ENCODE measurements around the gene TBC1D32.

TBC1D32 gene

DNA sequence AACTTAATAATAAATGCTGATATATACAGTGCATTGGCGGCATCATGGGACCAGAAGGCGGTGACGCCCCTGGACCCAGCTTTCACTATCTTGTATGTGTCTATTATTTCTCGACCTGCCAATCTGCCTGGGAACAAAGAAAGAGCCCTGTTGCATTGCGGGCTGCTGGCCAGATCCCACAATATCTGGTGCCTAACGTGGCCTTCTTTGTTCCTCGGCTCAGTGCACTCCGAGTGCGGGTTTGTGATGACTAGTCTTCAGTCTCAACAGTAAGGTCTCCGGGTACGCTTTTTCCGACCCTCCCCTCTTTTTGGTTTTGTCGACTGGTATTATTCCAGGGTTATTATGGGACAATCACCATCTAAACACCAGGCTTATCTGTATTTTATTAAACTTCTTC is 291.5 kb downstream of the TBC1D32 start:
- TF ChIP-seq, protein P1, sequence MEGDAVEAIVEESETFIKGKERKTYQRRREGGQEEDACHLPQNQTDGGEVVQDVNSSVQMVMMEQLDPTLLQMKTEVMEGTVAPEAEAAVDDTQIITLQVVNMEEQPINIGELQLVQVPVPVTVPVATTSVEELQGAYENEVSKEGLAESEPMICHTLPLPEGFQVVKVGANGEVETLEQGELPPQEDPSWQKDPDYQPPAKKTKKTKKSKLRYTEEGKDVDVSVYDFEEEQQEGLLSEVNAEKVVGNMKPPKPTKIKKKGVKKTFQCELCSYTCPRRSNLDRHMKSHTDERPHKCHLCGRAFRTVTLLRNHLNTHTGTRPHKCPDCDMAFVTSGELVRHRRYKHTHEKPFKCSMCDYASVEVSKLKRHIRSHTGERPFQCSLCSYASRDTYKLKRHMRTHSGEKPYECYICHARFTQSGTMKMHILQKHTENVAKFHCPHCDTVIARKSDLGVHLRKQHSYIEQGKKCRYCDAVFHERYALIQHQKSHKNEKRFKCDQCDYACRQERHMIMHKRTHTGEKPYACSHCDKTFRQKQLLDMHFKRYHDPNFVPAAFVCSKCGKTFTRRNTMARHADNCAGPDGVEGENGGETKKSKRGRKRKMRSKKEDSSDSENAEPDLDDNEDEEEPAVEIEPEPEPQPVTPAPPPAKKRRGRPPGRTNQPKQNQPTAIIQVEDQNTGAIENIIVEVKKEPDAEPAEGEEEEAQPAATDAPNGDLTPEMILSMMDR (IDR thresholded peaks at IDR 0.05; ENCODE audit: low read depth, low read length), result no peak
- no peak for DNase-seq (ENCODE audit: extremely low read depth, low read depth)

DNA sequence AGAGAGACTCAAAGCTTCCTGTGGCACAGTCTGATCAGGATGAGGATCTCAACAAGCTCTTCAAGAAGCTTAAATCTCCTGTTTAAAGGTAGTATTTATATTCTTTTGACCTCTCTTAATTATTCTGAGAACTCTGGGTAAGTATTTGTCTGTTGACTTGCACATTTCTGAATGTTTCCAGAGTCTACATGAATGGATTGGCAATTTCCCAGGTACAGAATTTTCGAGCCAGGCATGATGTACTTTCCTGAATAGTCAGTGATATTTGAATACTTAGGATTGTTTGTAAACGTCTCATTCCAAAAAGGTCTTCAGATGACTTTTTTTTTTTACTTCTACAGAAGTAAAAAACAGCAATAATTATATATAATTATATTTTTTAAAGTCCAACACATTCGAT is 293.4 kb downstream of the TBC1D32 start:
- DNase-seq (ENCODE audit: extremely low read depth, low read depth), result no peak
- TF ChIP-seq, protein P1 (IDR thresholded peaks at IDR 0.05; ENCODE audit: low read depth, low read length), result no peak

DNA sequence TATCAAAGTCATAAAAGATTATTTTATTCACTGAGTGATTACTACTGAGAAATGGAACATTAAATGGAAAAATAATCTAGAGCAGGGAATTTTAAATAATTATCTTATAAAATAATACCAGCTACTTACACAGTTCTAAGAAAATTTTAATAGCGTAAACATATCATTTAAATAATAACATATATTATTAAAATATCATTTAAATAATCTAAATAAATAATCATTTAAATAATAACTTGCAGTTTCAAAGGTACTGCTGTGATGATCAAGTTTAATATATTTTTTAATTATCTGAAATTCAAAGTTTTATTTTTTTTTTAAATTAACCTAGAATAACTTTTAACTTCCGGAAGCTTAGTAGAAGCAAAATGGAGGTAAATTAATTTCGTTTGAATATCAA is 301.2 kb downstream of the TBC1D32 start:
- TF ChIP-seq, protein P1 (IDR thresholded peaks at IDR 0.05; ENCODE audit: low read depth, low read length), result no peak

DNA sequence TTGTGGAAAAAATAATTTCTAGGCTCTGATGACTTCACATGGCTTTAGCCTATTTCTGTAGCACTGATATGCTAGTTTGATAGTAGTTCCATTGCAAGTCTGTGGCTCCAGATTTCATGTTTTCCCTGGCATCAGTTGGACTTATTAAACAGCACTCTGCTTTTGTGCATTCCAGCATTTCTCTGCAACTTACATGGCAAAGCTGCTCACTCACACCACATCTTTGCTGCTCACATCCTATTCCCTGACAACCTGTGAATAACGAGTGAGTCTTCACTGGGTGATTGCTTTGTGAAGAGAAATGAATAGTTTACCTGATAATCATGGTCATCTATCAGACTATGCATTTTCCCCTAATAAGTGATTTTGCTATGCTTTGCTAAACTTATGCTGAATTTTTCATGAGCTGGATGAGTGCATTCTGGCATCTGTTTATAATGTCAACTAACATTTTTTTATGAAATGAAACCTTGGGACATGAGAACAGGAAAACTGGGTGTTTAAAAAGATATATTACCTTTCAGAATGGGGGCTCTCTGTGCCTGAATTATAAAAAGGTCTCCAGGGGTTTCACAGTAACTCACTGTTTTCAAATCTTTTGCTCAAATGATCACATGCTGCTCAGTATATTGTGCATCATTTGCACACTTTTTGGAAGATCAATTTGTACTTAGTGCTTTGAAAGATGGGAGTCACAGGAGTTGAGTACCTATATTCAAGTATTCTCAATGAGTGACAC is 301.8 kb downstream of the TBC1D32 start:
- no peak for DNase-seq (ENCODE audit: extremely low read depth, low read depth)
- TF ChIP-seq, protein P1 (IDR thresholded peaks at IDR 0.05; ENCODE audit: low read depth, low read length), result no peak

More for the DNA sequence above, 301.2 kb downstream of the TBC1D32 start:
- DNase-seq (ENCODE audit: extremely low read depth, low read depth), result no peak
